ENCODE measurements around the gene MPP3.

DNA sequence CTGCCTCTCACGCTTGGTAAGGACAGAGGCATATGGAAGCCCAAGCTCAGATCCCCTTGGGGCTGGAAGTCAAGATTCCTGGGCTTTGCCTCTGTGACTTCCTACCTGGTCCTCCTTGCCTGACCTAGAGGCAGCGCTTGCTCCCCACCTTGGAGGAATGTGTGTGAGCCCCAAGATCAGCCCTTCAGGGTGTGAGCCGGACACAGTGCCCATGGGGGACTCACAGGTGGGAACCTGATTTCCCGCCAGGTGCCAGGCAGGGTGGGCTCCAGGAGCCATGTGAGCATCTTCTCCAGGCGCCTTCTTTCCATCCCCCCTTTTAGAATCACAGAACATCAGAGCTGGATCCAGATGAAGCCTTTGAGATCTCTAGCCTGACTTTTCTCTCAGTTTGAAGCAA lies 24.2 kb upstream of the MPP3 start:
- TF ChIP-seq CTCF (IDR thresholded peaks at IDR 0.05; ENCODE audit: borderline replicate concordance, extremely low read depth, low read length, poor library complexity, severe bottlenecking) (no peak), EZH2 (IDR thresholded peaks at IDR 0.05; ENCODE audit: borderline replicate concordance, low read depth, low read length, severe bottlenecking) (no peak)
